Fibroblast of pulmonary artery (primary cell): Measurements from ENCODE around the gene ASB2.

Experiments
- DNase-seq: peaks from one replicate; pipeline ENCODE4 v3.0.0-alpha.2; 2010; ENCODE audit warnings: low read depth
- H3K4me3 ChIP-seq: replicated peaks from 2 replicates; pipeline ENCODE4 v1.5.1; 2011; ENCODE audit warnings: low read depth, mild to moderate bottlenecking, control low read depth, low read length, moderate library complexity
- TF ChIP-seq, protein P1 (sequence below): IDR thresholded peaks from 2 replicates; pipeline ENCODE4 v1.5.1; 2011; ENCODE audit warnings: mild to moderate bottlenecking, control low read depth, low read length, inconsistent platforms; ENCODE audit errors: missing control alignments

Gene ASB2

DNA sequence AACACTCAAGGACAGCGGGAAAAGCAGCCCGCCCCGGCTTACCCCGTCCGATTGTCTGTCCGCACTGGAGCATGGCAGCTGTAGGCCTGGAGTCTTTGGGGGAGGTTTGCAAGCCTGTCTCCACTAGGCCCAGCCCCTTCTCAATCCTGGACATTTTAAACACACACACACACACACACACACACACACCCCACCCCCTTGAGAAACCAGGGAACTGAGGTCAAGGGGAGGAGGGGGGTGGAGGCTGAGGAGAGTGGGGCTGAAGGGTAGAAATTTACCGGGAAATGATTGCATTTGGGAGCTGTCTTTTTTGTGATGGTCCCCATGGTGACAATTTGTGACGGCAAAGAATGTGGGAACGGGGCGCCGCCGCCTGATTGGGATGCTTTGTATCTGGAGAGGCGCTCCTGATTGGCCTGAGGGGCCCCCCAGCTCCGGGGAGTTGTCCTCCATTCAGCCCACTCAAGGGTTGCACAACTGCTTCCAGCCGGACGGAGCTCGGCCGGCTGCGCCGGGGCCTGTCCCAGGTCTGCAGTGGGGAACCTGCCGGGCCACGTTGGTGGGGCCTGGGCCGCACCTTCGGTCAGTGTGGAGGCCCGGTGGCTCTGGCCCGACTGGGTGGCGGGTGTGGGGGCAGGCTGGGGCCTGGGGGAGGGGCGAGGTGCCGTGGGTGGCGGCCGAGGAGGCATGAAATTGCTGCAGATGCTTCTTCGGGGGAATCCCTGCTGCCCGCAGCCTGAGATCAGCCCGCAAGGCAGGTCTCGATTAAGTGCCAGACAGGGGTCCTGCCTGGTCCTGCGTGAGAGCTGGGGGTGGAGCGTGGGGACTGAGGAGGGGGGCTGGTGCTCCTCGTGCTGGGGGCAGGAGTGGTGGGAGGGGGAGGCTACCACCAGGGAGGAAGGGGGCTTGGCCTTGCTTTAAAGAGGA is 49.2 kb downstream of the ASB2 start, which contains the start of gene FAM181A:
TSS of gene FAM181A (plus strand) at position 472 of the 927 bp plus-strand sequence. CDS start 942 bp downstream, outside the sequence.
- H3K4me3 ChIP-seq = no peak within 1 kb of the TSS
- no peak for DNase-seq
- TF ChIP-seq, protein P1, sequence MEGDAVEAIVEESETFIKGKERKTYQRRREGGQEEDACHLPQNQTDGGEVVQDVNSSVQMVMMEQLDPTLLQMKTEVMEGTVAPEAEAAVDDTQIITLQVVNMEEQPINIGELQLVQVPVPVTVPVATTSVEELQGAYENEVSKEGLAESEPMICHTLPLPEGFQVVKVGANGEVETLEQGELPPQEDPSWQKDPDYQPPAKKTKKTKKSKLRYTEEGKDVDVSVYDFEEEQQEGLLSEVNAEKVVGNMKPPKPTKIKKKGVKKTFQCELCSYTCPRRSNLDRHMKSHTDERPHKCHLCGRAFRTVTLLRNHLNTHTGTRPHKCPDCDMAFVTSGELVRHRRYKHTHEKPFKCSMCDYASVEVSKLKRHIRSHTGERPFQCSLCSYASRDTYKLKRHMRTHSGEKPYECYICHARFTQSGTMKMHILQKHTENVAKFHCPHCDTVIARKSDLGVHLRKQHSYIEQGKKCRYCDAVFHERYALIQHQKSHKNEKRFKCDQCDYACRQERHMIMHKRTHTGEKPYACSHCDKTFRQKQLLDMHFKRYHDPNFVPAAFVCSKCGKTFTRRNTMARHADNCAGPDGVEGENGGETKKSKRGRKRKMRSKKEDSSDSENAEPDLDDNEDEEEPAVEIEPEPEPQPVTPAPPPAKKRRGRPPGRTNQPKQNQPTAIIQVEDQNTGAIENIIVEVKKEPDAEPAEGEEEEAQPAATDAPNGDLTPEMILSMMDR = no peak

DNA sequence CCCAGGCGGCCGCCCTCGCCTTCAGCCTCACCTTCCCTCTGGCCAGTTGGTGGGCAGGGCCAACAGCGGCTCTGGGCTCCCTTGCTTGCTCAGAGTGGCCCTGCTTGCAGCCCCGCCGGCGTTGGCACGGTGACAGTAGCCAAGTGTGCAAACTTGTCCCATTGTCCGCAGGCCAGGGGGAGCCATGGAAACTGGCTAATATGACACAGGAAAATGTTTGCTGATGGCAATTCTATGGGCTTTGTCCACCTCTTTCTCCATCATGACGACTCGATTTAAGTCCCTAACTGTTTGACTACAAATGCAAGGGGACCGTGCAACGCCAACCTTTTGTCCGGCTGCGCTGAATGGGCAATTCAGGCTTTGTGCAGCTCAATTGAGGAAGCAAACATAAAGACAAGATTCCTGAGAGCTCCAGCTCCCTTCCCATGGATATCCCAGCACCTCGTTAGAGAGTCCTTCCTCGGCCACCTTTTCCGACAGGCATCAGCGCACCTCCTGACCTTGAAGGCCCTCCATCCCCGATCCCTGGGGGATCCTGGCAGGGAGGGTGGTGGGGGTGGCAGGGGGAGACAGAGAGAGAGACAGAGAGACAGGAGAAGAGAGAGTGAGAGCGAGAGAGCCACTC is 50.0 kb downstream of the ASB2 start:
- no peak overlapping the region for H3K4me3 ChIP-seq
- TF ChIP-seq, protein P1 = no peak
- DNase-seq = no peak

DNA sequence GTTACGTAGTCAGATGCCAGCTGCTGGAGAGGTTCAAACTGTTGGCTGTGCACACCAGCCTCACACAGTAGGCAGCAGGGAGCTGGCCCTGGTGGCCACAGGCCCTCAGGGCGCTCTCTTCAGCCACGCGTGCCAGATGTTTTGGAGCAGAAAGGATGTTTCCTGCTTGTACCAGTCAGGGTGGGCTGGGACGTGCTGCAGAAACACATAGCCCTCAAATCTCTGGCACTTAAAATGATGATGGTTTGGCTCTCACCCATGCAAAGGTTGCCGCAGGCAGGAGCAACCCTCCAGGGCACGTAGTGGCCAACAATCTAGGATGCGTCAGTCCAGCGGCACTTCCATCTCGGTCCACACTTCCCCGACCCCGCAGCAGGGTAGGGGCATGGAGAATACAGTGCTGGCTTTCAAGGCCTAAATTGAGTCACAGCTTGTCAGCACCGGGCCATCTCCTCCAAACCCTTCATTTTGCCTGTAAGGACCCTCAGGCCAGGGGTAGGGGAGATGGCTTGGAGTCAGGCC is 50.9 kb downstream of the ASB2 start:
- no peak for DNase-seq
- no peak overlapping the region for H3K4me3 ChIP-seq
- TF ChIP-seq, protein P1 = no peak

DNA sequence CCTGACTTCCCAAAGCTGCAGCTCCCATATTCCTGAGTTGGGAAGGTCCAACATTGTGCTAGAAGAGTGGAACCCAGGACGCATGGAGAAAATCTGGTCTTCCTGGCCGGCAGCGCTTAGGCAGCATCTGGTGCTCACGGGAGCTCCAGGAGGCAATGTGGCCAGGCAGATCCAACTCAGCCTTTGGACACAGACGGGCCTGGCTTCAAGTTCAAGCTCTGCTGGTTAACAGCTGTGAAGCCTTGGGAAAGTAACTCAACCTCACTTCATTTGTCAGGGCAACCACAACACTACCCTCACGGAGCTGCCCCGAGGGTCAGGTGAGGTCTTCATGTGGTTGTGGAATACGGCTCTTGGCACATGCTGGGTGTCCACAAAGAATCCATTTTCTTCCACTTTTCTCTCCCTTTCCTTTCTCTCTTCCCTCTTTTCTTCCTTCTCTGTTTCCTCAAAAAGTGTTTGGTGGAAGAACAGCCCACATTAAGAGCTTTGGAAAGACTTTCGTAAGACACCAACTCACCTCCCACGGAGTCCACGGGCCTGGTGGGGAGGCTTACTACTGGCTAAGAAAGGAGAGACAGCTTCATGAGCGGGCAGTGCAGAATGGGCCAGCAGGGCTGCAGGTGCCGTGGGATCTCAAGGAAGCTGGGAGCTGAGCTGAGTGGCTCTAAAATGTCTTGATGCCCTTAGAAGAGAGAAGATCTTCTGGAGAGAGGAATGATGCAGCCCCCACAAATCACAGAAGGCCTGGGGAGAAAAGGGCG is 51.6 kb downstream of the ASB2 start:
- no peak overlapping the region for H3K4me3 ChIP-seq
- TF ChIP-seq, protein P1 = no peak
- DNase-seq = no peak

DNA sequence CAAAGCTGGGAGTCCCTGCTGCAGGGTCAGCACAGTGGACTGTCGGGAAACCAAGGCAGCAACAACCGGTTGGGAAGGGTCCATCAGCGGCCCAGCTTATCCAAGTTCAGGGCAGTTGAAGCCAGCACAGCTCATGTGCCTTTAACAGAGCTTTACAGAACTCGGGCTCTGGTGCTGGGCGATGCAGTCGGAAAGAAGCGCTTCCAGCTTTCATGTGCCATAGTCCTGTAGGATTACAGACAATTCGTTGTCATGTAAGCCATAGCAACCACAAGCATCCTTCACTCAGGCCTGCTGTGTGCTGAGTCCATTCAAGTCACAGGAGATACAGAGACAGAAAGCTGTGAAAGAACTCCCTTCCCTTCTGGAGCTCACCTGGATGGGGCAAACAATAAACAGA is 52.7 kb downstream of the ASB2 start:
- no peak overlapping the region for H3K4me3 ChIP-seq
- no peak for DNase-seq
- TF ChIP-seq, protein P1 = no peak

DNA sequence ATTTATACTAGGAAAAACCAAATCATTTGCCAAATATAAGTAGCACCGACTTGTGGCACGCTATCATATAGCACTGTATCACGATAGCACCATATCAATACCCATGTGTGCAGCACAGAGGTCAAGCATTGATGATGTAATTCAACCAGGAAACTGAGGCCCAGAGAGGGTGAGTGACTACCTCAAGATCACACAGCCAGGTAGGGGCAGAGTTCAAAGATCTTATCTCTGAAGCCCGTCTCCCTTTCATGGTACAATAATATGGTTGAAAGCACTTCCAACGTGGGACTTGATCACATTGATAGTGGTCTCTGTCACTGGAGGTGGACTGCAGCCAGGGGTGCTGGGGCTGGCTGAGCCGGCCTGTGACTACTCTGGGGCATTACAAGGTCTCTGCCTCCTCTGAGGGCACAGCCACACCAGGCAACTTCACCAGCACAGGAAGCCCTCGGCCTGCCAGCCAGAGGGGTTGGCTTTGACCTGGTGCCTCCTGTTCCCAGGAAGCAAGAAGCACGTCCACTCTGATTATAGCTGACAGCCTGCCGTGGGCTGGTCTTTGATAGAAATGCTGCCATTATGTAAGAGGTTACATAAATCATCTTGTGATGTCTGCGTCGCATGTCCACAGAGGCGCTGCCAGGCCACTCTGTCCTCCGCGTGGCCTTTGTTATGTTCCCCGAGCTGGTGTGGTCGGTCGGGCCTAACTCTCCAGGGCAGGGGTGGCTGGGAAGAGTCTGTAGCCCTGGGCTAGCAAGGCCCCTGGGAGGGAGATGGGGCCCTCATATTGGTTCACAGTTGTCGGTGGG is 55.2 kb downstream of the ASB2 start:
- TF ChIP-seq, protein P1 = no peak
- H3K4me3 ChIP-seq = no peak overlapping the region
- no peak for DNase-seq
